Thyroid gland (tissue), 4 donors: ENCODE data around the gene PPDPF.

Experiments
- POLR2A ChIP-seq, 2 donors: fragments of 450-650 bp; IDR thresholded peaks; one replicate each; pipeline ENCODE4 v1.6.1; 2017; ENCODE audit warnings: antibody characterized with exemption in 2 of 2, mild to moderate bottlenecking in 2 of 2, moderate library complexity in 1 of 2
- TF ChIP-seq, protein P1 (sequence below), 6 experiments: fragments of 200-600 bp in 3 of 6; fragments of 450-650 bp in 3 of 6; sonication (generic) in 3 of 6; IDR thresholded peaks; one replicate each; pipeline ENCODE4 v1.5.1; 2016 to 2019; ENCODE audit warnings: antibody characterized with exemption in 6 of 6, mild to moderate bottlenecking in 2 of 6, inconsistent platforms in 1 of 6, moderate library complexity in 1 of 6

DNA sequence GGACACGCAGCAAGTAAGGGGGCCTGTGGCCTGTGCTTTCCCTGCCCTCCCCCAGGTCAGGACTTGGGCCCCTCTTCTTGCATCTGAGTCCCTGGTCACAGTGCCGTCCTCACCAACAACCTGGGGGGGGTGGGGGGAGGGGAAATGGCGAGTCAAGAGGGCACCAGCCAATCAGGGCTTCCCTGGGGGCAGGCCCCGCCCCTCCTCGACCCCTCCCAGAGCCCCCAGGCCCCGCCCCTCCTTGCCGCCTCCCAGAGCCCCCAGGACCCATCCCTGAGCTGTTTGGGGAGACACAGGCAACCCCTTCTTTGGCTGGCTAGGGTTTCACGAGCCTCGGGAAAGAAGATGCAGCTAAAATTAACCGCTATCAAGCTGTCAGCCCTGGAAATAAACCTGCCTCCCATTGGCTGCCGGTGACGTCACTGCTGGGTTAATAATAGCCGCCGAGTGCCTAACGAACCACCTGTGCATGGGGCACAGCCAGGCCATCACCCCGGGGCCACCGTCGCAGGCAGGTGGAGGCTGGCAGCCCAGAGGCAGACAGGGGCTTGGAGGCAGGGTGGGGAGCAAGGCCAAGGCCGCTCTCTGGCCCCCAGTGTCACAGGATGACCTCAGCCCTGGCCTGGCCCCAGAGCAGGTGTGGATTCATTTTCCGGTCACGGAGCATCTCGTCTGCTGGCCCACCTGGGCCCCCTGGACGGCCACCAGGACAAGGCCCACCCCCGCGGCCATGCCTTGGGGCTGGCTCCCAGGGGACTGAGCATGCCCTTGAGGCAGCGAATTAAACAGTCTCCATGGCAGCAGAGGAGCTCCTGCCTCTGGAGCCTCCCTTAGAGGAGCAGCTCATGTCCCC, 18.5 kb upstream of the PPDPF start:
- no peak for TF ChIP-seq POLR2A (IDR thresholded peaks at IDR 0.05)
- TF ChIP-seq, protein P1, sequence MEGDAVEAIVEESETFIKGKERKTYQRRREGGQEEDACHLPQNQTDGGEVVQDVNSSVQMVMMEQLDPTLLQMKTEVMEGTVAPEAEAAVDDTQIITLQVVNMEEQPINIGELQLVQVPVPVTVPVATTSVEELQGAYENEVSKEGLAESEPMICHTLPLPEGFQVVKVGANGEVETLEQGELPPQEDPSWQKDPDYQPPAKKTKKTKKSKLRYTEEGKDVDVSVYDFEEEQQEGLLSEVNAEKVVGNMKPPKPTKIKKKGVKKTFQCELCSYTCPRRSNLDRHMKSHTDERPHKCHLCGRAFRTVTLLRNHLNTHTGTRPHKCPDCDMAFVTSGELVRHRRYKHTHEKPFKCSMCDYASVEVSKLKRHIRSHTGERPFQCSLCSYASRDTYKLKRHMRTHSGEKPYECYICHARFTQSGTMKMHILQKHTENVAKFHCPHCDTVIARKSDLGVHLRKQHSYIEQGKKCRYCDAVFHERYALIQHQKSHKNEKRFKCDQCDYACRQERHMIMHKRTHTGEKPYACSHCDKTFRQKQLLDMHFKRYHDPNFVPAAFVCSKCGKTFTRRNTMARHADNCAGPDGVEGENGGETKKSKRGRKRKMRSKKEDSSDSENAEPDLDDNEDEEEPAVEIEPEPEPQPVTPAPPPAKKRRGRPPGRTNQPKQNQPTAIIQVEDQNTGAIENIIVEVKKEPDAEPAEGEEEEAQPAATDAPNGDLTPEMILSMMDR (IDR thresholded peaks at IDR 0.05): no peak
